HEK293 (cell line): ENCODE measurements around the gene TRNAU1AP.

Source experiments
- BCL6B ChIP-seq: fragments of 450-650 bp; formaldehyde crosslinking; IDR thresholded peaks from 2 replicates; pipeline ENCODE4 v1.5.1; 2017; ENCODE audit warnings: missing biosample characterization, missing genetic modification characterization
- KLF16 ChIP-seq: fragments of 450-650 bp; formaldehyde crosslinking; IDR thresholded peaks from 2 replicates; pipeline ENCODE4 v1.5.1; 2017; ENCODE audit warnings: missing biosample characterization, missing genetic modification characterization
- PRDM10 ChIP-seq: fragments of 450-650 bp; formaldehyde crosslinking; IDR thresholded peaks from 2 replicates; pipeline ENCODE4 v1.5.1; 2016; ENCODE audit warnings: missing biosample characterization, missing genetic modification characterization
- PRDM4 ChIP-seq: fragments of 450-650 bp; formaldehyde crosslinking; IDR thresholded peaks from 2 replicates; pipeline ENCODE4 v1.5.1; 2017; ENCODE audit warnings: missing biosample characterization, missing genetic modification characterization
- SETDB1 ChIP-seq: IDR thresholded peaks from one replicate; pipeline ENCODE4 v1.6.1; 2017; ENCODE audit warnings: mild to moderate bottlenecking, low read length, moderate library complexity, mixed read lengths; ENCODE audit not compliant: insufficient read length
- ZBTB17 ChIP-seq: fragments of 450-650 bp; formaldehyde crosslinking; IDR thresholded peaks from 2 replicates; pipeline ENCODE4 v1.5.1; 2016; ENCODE audit warnings: missing biosample characterization, missing genetic modification characterization
- ZBTB44 ChIP-seq: fragments of 450-650 bp; IDR thresholded peaks from 2 replicates; pipeline ENCODE4 v1.5.1; 2018; ENCODE audit warnings: missing biosample characterization, mild to moderate bottlenecking, missing genetic modification characterization
- ZBTB49 ChIP-seq: fragments of 450-650 bp; formaldehyde crosslinking; IDR thresholded peaks from 2 replicates; pipeline ENCODE4 v1.5.1; 2016; ENCODE audit warnings: missing biosample characterization, missing genetic modification characterization, low read depth
- ZBTB7A ChIP-seq: fragments of 450-650 bp; formaldehyde crosslinking; IDR thresholded peaks from 2 replicates; pipeline ENCODE4 v1.5.1; 2016; ENCODE audit warnings: low read depth, missing biosample characterization, missing genetic modification characterization
- ZIC2 ChIP-seq: fragments of 450-650 bp; formaldehyde crosslinking; IDR thresholded peaks from 2 replicates; pipeline ENCODE4 v1.5.1; 2016; ENCODE audit warnings: missing biosample characterization, missing genetic modification characterization
- ZNF155 ChIP-seq: fragments of 450-650 bp; formaldehyde crosslinking; IDR thresholded peaks from 2 replicates; pipeline ENCODE4 v1.5.1; 2016; ENCODE audit warnings: missing biosample characterization, missing genetic modification characterization
- ZNF16 ChIP-seq: fragments of 450-650 bp; formaldehyde crosslinking; IDR thresholded peaks from 2 replicates; pipeline ENCODE4 v1.5.1; 2016; ENCODE audit warnings: low read depth, missing biosample characterization, missing genetic modification characterization
- ZNF175 ChIP-seq: fragments of 450-650 bp; formaldehyde crosslinking; IDR thresholded peaks from 2 replicates; pipeline ENCODE4 v1.5.1; 2016; ENCODE audit warnings: missing biosample characterization, missing genetic modification characterization
- ZNF184 ChIP-seq: fragments of 450-650 bp; IDR thresholded peaks from 2 replicates; pipeline ENCODE4 v1.5.1; 2018; ENCODE audit warnings: missing biosample characterization, mild to moderate bottlenecking, missing genetic modification characterization
- ZNF292 ChIP-seq: fragments of 450-650 bp; formaldehyde crosslinking; IDR thresholded peaks from 2 replicates; pipeline ENCODE4 v1.5.1; 2016; ENCODE audit warnings: low read depth, missing biosample characterization, missing genetic modification characterization, borderline replicate concordance
- ZNF341 ChIP-seq: fragments of 450-650 bp; formaldehyde crosslinking; IDR thresholded peaks from 2 replicates; pipeline ENCODE4; 2016; ENCODE audit warnings: low read depth, missing biosample characterization, missing genetic modification characterization
- ZNF426 ChIP-seq: fragments of 450-650 bp; formaldehyde crosslinking; IDR thresholded peaks from 2 replicates; pipeline ENCODE4 v1.5.1; 2017; ENCODE audit warnings: missing biosample characterization, missing genetic modification characterization, mild to moderate bottlenecking, inconsistent platforms, moderate library complexity
- ZNF433 ChIP-seq: fragments of 450-650 bp; formaldehyde crosslinking; IDR thresholded peaks from 2 replicates; pipeline ENCODE4 v1.5.1; 2016; ENCODE audit warnings: missing biosample characterization, missing genetic modification characterization, low read depth
- ZNF529 ChIP-seq: fragments of 450-650 bp; formaldehyde crosslinking; IDR thresholded peaks from 2 replicates; pipeline ENCODE4 v1.5.1; 2017; ENCODE audit warnings: missing genetic modification characterization, missing biosample characterization; ENCODE audit not compliant: insufficient replicate concordance
- ZNF558 ChIP-seq: fragments of 450-650 bp; formaldehyde crosslinking; IDR thresholded peaks from 2 replicates; pipeline ENCODE4 v1.5.1; 2016; ENCODE audit warnings: missing biosample characterization, missing genetic modification characterization
- ZNF610 ChIP-seq: fragments of 450-650 bp; formaldehyde crosslinking; IDR thresholded peaks from 2 replicates; pipeline ENCODE4 v1.5.1; 2016; ENCODE audit warnings: missing biosample characterization, missing genetic modification characterization, borderline replicate concordance
- ZNF664 ChIP-seq: fragments of 450-650 bp; formaldehyde crosslinking; IDR thresholded peaks from 2 replicates; pipeline ENCODE4 v1.5.1; 2016; ENCODE audit warnings: missing biosample characterization, missing genetic modification characterization
- ZNF677 ChIP-seq: fragments of 450-650 bp; IDR thresholded peaks from 2 replicates; pipeline ENCODE4 v1.5.0; 2018; ENCODE audit warnings: missing biosample characterization, mild to moderate bottlenecking, missing genetic modification characterization, moderate library complexity
- ZNF785 ChIP-seq: fragments of 450-650 bp; formaldehyde crosslinking; IDR thresholded peaks from 2 replicates; pipeline ENCODE4 v1.5.1; 2016; ENCODE audit warnings: missing biosample characterization, missing genetic modification characterization
- ZSCAN5A ChIP-seq: fragments of 450-650 bp; formaldehyde crosslinking; IDR thresholded peaks from 2 replicates; pipeline ENCODE4 v1.5.1; 2016; ENCODE audit warnings: missing biosample characterization, missing genetic modification characterization
- ZXDB ChIP-seq: fragments of 450-650 bp; formaldehyde crosslinking; IDR thresholded peaks from 2 replicates; pipeline ENCODE4 v1.5.1; 2016; ENCODE audit warnings: missing biosample characterization, missing genetic modification characterization

The TRNAU1AP gene

GRCh38 chr1:28505406-28506187 is 47.3 kb upstream of the TRNAU1AP start, which contains the start of gene RCC1 (continued):
- TF ChIP-seq ZNF785 (no peak), ZNF341 (tag by site-specific recombination) (no peak), SETDB1 (no peak), ZNF175 (tag by site-specific recombination) (no peak), ZXDB (no peak; the same call in none of the 2 replicates), ZNF610 (tag by site-specific recombination) (peak; percentile 15; the same call in 1 of the 2 replicates), ZBTB44 (tag by site-specific recombination) (0 out of 2 replicates have a peak, but pooled peaks have one; percentile 28), PRDM10 (tag by site-specific recombination) (peak; percentile 69), ZNF664 (tag by site-specific recombination) (no peak), PRDM4 (tag by site-specific recombination) (no peak), BCL6B (tag by site-specific recombination) (no peak), ZBTB49 (no peak), ZNF292 (tag by site-specific recombination) (no peak), ZNF426 (tag by site-specific recombination) (no peak), ZNF529 (no peak), ZNF433 (tag by site-specific recombination) (no peak), ZNF677 (tag by site-specific recombination) (no peak), ZNF155 (tag by site-specific recombination) (no peak), KLF16 (peak; percentile 48; the same call in 1 of the 2 replicates), ZBTB7A (tag by site-specific recombination) (no peak), ZBTB17 (tag by site-specific recombination) (peak; percentile 85), ZNF558 (no peak; the same call in 1 of the 2 replicates), ZIC2 (tag by site-specific recombination) (no peak), ZSCAN5A (tag by site-specific recombination) (no peak), ZNF16 (tag by site-specific recombination) (no peak), ZNF184 (0 out of 2 replicates have a peak, but pooled peaks have one; percentile 16)
